PC-9 (cell line): Measurements from ENCODE around the gene CASQ2.

Source experiments
- CTCF ChIP-seq: fragments of 200-600 bp; sonication (generic); conservative IDR thresholded peaks from 2 replicates; pipeline ENCODE4 v1.6.1; 2017; ENCODE audit warnings: mixed run types, antibody characterized with exemption, mild to moderate bottlenecking, moderate library complexity
- EZH2 ChIP-seq: fragments of 200-600 bp; sonication (generic); IDR thresholded peaks from 2 replicates; pipeline ENCODE4 v1.8.0; 2017; ENCODE audit warnings: antibody characterized with exemption, low read depth

GRCh38 chr1:115793162-115793561 is 24.6 kb upstream of the CASQ2 start:
- no peak for TF ChIP-seq CTCF
- TF ChIP-seq EZH2: no peak
